GM19328 (cell line): ENCODE measurements around the gene COL6A2.
"Not testable (repeated sequence)": the region's sequence is repeated elsewhere in the genome, so short reads cannot be mapped to it uniquely, and the experiment has no call there.

ENCODE experiments used
- ATAC-seq: cut with Tn5 transposase; IDR thresholded peaks from one replicate; pipeline ENCODE4 v1.9.1; 2021; ENCODE audit warnings: mild to moderate bottlenecking, moderate library complexity; ENCODE audit not compliant: unreplicated experiment

The COL6A2 gene

DNA sequence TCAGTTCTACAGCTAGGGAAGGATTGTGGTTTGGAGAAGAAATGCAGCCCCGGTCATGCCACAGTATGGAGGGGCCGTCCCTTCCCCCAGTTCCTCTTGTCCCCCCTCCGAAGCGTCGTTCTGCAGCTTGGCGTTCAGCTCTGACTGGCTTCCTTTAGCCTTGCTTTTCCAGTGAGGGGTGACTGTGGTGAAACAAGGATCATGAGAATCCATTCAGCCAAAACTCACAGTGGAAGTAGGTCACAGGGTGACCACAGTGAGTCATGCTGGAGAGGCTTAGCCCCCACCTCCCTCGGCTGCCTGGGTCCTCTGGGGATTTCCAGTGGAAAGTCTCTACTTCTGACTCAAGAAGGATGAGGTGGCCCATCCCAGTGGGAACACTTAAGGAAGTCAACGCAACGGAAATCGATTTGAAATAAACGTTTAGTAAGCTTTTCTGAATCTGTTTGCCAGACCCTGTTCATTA, 37.3 kb upstream of the COL6A2 start:
- ATAC-seq, result no peak

DNA sequence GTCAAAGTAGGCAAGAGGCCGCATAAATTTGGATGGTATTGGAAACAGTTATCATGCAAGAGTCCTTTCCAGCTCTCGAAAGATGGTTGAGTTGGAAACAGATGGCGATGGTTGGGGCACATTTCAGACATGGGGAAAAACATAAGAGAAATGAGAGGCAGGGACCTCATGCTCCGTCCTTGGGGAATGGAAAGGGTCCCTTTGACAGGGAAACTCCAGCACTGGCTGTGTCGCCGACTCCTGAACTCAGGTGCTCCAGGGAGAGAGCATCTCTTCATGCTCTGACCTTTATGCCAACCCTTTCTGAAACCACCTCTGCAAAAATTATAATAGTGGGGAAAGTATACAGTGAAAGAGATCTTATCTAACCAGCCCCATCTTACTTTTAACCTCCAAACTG, 36.8 kb upstream of the COL6A2 start:
- no peak for ATAC-seq

DNA sequence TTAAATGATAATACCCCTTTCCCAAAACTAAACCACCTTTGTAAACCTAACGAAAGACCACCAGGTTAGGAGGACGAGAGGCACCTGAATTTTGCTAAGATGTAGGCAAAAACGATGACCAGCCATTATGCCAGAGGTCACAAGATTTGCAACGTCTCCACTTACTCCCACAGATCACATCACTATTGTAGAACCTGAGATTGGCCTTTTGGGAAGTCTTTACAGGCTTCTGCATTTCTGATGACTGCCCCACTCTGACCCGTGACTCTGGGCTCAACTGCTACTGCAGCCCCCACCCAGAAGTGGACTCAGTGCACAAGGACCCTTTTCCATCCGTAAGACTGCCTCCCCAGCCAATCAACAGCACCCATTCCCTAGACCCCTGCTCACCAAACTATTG, 36.4 kb upstream of the COL6A2 start:
- ATAC-seq, result no peak

DNA sequence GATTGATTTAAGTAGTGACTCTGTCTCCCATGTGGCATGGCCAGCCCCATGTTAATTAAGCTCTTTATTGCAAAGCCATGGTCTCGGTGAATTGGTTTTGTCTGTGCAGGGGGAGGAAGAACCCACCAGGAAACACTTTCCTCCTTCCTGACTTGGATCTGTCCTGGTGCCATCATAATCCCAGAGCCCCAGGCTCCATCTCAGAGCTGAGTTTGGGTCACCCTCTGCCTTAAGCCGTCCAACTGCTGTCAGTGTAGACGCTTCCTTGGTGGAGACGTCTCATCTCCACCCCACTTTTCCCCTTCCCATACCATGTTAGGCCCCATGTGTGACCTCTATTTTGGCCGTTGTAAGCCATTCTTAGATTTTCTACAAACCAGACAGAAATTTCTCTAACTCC, 36.0 kb upstream of the COL6A2 start:
- ATAC-seq, result no peak

DNA sequence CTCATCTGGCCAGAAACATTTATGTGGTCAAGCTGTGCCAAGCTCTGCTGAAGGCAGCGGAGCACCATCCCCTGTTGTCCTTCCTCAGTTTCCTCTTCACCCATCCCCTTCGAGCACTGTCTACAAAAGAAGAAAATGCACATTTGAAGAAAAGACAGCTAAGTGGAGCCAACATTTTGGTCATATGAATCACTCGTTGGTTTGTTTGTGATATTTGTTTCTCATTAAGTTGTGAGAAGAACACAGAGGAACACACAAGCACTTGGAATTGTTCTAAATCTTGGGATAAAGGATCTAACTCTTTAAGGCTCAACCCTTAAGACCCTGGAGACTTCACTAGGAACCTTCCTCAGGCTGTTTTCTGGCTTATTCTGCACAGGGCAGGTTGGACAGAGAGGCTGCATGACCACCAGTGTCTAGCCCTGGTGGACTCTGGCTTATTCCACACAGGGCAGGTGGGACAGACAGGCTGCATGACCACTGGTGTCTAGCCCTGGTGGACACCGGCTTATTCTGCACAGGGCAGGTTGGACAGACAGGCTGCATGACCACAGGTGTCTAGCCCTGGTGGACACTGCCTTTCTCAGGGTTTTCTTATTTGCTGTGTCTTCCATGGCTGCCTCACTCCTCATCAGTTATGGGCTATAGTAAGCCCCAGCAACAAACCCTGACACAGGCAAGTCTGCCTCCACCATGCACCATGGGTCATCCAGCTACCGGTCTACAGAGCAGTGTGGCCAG, 35.3 kb upstream of the COL6A2 start:
- no peak for ATAC-seq

DNA sequence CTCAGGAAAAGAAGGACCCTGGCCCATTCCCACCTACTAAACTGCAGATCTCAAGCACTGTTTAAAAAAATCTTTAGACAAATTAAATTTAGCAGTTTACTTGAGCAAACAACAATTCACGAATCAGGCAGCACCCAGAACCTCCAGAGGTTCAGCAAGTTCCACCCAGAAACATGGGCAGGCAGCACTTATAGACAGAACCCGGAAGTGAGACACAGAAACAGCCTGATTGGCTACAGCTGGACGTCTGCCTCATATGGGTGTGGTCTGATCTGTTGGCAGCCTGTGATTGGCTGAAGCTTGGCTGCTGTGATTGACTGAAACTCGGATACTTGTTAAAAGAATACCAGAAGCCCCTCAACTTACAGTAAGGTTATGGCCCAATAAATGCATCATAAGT, 34.7 kb upstream of the COL6A2 start:
- ATAC-seq, result no peak

DNA sequence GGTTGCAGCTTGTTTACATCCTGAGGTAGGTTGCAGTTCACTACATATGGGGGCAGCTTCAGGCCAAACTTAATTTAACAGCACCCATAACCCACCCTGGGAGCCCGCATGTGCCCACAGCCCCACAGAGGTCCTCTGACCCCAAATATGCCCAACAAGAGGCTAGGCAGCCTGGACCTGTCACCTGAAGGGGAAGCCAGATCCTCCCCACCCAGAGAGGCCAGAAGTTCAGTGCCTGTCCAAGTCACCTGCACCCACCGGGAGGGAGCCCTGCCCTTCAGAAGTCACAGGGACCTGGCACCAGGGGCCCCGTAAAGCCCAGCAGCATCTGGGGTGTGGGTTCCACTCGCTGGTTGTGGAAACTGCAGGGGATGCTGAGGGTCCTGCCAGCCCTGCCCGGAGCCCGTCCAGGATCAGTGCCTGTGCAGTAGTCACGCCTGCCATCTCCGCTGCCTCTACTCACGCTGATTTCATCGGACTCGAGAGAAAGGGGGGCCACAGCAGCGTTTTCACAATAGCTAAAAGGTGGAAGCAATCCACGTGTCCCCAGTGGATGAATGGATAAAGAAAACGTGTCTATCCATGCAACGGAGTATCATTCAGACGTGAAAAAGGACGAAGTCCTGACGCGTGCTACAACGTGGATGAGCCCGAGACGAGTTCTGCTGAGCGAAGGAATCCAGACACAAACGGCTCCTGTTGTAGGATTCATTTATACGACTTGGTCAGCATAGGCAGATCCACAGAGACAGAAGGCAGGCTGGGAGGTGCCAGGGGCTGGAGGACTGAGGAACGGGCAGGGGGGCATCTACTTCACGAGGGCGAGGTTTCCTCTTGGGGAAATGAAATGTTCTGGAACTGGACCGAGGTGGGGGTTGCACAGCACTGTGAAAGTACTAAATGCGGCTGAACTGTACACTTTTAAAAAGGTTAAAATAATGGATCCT, 33.9 kb upstream of the COL6A2 start:
- no peak for ATAC-seq

DNA sequence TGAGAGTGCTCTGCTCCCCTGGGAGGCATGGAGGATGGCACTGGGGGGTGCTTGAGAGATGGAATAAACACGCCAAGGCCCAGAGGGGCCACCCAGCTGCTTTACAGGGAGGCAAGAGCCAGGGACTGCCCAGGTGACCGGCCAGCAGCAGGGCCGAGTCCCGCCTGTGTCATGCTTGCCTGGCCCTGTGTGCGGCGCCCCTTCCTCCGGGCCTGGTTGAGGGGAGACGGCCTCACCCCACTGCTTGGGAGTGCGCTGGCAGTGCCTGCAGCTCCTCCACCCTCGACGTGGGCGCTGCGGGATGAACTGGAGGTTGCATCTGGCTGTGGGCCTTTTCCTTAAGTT, 33.1 kb upstream of the COL6A2 start:
- ATAC-seq, result no peak

DNA sequence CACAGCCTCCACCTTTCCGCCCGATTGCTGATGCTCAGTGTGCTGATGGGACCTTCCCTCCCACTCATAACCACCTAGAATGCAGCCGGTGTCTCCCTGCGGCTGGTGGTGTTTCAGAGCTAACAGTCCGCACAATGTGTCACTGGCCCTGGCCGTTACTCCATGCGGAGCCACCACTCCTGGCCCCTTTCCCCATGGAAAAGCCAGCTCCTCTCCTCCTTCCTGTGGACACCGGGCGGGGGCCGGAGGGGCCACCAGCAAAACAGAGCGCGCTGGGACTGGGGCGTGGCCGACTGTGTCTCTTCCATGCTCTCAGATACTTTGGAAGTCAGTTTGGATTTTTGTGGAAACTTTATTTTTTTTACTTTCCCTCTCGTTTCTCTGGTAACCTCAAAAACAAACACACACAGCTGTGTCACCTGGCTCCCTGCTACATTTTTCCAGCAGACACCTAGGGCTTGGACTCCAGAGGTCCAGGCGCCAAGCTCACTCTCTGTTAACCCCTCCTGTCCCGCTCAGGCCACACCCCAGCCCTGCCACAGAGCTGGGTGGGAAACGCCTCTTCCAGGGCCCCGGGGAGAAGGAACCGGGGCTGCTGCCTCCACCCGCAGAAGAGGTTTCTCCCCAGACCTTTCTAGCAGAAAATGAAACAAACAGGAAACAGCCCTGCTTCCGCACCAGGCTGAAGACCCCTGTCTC, 32.5 kb upstream of the COL6A2 start:
- no peak for ATAC-seq

DNA sequence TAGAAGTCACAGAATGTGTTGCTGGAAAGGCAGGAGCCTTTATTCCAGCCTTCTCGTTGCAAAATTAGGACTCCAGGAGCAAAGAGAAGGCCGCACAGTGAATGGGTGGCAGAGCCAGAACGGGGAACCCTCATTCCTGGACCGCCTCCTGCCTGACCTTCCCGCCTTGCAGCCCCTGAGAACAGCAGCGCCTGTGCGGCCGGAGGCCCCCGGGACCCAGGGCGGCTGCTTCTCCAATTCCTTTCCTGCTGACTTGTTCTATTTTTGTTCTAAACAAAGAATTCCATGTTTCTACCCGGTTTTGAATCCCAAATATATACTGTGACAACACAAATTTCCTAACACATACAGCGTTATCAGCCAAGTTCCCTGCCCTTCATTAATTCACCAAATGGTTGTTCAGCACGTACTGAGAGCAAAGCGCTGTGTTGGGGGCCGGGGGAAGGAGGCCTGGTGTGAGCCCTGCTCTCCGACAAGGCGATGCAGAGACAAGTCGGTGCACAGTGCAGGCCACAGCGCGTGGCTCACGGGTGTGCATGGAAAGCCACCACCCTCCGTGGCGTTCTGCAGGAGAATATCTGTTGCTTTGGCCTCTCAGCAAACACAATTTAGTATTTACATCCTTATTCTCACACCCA, 31.9 kb upstream of the COL6A2 start:
- ATAC-seq, result no peak

DNA sequence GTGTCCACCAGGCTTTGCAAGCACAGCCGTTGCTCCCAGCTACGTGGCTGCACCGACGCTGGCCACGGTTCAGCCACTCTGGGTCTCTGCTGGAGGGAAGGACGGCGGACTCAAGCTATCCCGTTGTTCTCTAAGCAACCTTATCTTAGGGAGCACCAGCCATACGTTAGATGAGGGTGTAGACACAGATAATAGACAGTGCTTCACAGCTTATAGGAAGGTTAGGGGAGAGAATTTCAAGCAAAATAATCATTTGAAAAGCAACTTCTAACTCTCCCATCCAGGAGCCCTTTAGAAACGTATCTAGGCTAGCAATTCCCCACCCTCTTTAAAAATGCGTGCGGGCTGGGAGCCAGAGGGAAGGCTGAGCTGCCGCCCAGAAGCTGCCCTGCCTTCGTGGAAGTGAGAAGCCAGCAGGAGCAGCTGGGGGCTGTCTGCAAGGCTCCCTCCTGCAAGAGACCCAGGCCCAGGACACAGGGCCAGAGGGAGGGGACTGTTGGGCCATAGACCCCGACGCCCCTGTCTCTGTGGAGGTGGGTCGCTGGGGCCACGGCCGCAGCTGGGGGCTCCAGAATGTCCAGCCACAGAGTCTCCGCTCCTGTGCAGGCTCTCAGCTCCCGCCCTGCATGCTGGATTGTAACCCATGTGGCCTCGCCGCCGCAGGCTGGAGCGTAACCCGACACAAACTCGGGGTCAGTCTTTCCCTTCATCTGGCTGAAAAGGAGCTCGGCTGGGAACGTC, 31.2 kb upstream of the COL6A2 start:
- no peak for ATAC-seq

DNA sequence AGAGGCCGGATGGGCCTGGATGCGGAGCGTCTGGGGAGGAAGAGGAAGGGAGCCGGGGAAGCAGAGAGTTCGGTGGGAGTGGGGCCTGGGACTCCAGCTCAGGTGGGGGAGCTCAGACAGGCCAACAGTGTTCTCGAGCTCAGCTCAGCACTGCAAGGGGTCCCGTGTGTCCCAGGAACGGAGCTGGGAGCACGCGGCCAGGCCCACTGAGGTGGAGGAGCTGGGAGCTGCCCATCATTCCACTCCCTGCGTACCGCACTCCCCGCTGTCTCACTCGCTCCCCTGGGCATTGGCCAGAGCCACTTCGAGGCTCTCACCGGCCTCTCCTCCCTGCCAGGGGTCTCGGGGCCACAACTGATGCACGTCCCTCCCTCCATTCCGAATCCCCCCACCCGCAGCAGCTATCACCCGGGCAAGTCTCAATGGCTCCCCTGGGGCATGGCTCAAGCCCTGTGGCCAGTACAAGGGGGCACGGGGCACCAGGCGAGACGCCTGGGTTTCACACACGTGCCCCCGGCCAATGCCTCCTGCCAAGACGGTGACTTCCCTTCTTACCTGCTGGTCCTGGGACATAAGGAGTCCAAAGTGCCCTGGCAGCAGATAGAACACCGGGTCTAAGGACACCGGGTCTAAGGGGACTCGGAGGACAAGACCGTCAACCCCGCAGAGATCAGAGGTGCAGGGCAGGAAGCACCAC, 30.3 kb upstream of the COL6A2 start:
- no peak for ATAC-seq

DNA sequence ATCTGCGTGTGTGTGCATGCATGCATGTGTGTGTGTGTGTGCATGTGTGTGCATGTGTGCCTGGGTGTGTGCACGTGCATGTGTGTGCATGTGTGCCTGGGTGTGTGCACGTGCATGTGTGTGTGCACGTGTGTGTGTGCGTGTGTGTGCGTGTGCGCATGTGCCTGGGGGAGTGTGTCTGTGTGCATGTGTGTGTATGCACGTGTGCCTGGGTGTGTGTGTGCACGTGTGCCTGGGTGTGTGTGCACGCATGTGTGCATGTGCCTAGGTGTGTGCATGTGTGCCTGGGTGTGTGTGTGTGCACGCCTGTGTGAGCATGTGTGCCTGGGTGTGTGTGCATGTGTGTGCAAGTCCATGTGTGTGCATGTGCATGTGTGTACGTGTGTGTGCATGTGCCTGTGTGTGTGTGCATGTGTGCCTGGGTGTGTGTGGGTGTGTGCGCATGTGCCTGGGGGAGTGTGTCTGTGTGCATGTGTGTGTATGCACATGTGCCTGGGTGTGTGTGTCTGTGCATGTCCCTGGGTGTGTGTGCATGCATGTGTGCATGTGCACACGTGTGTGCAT, 29.3 kb upstream of the COL6A2 start:
- ATAC-seq, result no peak

DNA sequence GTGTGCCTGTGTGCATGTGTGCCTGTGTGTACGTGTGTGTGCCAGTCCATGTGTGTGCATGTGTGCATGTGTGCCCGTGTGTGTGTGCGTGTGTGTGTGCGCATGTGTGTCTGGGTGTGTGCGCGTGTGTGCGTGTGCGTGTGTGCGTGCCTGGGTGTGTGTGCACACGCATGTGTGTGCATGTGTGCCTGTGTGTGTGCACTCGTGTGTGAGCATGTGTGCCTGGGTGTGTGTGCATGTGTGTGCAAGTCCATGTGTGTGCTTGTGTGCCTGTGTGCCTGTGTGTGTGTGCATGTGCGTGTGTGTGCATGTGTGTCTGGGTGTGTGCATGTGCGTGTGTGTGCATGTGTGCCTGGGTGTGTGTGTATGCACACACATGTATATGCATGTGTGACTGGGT, 28.7 kb upstream of the COL6A2 start:
- ATAC-seq, result no peak

DNA sequence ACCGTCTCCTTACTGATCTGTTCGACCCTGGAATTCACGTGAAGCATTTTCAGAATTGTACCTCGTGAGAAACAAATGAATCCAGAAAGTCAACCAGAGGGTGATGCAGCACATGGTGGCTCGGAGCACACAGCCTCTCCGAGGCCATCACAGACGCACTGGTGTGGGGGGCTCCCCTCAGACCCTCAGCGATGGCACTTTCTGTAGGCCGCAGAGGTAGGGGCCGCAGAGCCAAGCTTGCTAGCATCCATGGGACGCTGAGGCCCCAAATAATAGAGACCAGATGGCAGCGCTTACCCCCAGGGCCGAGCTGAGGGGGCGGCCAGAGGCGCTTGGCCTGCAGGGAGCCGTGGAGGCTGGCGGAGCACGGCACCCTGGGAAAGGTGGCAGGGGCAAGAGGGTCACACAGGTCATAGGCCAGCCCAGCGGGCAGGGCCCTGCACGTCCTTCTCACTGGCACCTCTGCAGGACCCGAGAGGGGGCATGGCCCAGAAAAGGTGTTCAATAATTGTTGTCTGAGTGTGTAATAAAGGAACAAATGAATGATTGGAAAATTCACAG, 28.1 kb upstream of the COL6A2 start:
- ATAC-seq, result no peak

DNA sequence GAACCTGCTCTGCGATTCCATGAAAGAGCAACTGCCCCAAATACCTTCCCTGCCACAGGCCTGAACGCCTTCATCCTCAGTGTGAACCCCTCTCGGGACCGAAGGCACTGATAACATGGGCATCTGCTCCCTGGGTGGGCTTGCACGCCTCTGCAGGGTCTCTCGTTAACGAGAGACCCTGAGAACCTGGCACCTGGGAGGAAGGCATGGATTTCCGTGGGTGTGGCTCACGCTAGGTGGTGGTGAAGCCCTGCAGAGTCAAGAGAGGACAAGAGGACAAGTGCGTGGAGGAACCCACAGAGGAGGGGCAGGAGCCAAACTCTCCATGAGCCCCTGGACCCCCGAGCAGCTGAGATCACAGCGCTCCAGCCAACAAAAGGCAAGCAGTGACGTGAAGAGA, 26.8 kb upstream of the COL6A2 start:
- no peak for ATAC-seq

DNA sequence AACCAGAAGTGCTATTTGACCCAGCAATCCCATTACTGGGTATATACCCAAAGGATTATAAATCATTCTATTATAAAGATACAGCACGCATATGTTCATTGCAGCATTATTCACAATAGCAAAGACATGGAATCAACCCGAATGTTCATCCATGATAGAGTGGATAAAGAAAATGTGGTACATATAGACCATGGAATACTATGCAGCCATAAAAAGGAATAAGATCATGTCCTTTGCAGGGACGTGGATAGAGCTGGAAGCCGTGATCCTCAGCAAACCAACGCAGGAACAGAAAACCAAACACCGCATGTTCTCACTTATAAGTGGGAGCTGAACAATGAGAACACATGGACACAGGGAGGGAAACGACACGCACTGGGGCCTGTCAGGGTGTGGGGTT, 21.2 kb upstream of the COL6A2 start:
- ATAC-seq, result not testable (repeated sequence)

DNA sequence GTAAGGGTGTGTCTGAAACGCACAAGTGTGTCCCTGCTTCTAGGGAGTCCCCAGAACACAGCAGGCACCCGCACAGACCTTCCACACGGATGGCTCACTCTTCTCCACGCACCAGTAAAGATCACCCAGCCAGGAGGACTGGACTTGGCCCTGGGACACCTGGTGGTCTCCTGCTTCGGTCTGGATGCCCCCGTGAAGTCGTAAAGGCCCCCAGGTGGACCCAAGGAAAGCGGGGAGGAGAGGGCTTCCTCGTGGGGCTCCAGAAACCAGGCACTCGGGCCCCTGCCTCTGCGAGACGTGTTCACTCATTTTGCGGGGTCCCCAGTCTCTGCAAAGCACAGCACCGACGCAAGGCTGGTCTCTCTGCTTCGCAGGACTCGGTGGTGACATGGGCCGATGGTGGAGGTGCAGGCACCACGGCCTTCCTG, 20.2 kb upstream of the COL6A2 start:
- no peak for ATAC-seq

DNA sequence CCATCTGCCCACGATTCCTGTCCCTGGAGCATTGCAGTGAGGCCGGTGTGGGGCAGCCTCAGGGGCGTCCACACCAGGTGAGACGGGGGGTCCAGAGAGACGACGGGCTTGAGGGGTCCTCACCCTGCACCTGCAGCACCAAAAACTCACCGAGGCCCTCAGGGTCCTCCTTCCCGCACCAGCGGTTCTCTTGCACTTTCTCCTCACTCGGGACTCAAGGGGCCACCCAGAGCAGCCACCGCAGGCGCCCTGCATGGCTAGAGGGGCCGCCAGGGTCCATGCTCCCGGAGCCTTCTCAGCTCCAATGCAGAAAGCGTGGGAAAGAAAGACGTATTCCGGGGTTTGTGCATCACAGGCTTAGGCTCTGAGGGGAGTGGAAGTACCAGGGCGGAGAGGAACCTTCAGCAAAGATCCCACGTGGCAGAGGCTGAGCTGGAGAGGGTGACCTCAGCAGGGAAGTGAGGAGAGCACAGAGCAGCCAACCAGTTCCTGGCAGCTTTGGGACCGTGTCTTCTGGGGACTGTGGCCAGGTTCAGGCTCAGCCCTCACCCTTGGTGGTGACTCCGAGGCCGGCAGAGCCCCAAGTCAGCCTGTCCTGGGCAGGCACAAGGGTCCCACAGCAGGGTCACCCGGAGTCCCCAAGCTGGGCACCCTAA, 19.5 kb upstream of the COL6A2 start:
- ATAC-seq, result no peak
